Activated gamma-delta T cell (primary cell): ENCODE data around the gene MYORG.

ENCODE experiments used
- DNase-seq: peaks from one replicate; lab custom pipeline; 2025; lab: John Stamatoyannopoulos, UW

Gene MYORG

GRCh38 chr9:34384368-34385165 is 7.9 kb upstream of the MYORG start:
- DNase-seq = no peak

GRCh38 chr9:34383904-34384303 is 7.2 kb upstream of the MYORG start:
- DNase-seq = no peak

GRCh38 chr9:34382879-34383278 is 6.2 kb upstream of the MYORG start:
- no peak for DNase-seq

GRCh38 chr9:34382054-34382453 is 5.4 kb upstream of the MYORG start:
- DNase-seq = no peak

- DNase-seq = no peak
Observed at GRCh38 chr9:34381323-34381722, 4.6 kb upstream of the MYORG start.

GRCh38 chr9:34380511-34381315 is 4.0 kb upstream of the MYORG start:
- peak; percentile 66 for DNase-seq

GRCh38 chr9:34380034-34380510 is 3.4 kb upstream of the MYORG start:
- DNase-seq = no peak

- no peak for DNase-seq
Observed at GRCh38 chr9:34379334-34380033, 2.8 kb upstream of the MYORG start.

GRCh38 chr9:34378376-34379060 is 1.8 kb upstream of the MYORG start:
- DNase-seq = no peak

GRCh38 chr9:34377404-34377746 is 677 bp upstream of the MYORG start:
- DNase-seq = no peak

GRCh38 chr9:34375901-34376595 is 650 bp downstream of the MYORG start:
- DNase-seq = no peak

- DNase-seq = no peak
Observed at GRCh38 chr9:34374905-34375552, 1.7 kb downstream of the MYORG start.

- no peak for DNase-seq
Observed at GRCh38 chr9:34374339-34374738, 2.4 kb downstream of the MYORG start.

- no peak for DNase-seq
Observed at GRCh38 chr9:34373749-34374148, 2.9 kb downstream of the MYORG start.

GRCh38 chr9:34372467-34373011 is 4.2 kb downstream of the MYORG start:
- no peak for DNase-seq

GRCh38 chr9:34371886-34372466 is 4.7 kb downstream of the MYORG start:
- DNase-seq = no peak

GRCh38 chr9:34370970-34371880 is 5.5 kb downstream of the MYORG start:
- DNase-seq = no peak

- DNase-seq = no peak
Observed at GRCh38 chr9:34370335-34370969, 6.2 kb downstream of the MYORG start.

GRCh38 chr9:34369636-34370035 is 7.1 kb downstream of the MYORG start:
- no peak for DNase-seq
